Neural cell (in vitro differentiated cells): ENCODE measurements around the gene PM20D2.

ENCODE experiments used
- CTCF ChIP-seq: fragments of 450-650 bp; IDR thresholded peaks from 2 replicates; pipeline ENCODE4 v1.5.1; 2014; ENCODE audit warnings: antibody characterized with exemption, mild to moderate bottlenecking, moderate library complexity; ENCODE audit not compliant: poor library complexity, severe bottlenecking
- EP300 ChIP-seq: fragments of 450-650 bp; conservative IDR thresholded peaks from 2 replicates; pipeline ENCODE4 v1.6.1; 2014; ENCODE audit warnings: antibody characterized with exemption, mild to moderate bottlenecking, moderate library complexity; ENCODE audit not compliant: poor library complexity, severe bottlenecking
- EZH2 ChIP-seq: fragments of 200-600, 300-800 bp; shearing (Covaris generic), sonication (generic); IDR thresholded peaks from 2 replicates; pipeline ENCODE4 v1.6.1; 2014; ENCODE audit warnings: antibody characterized with exemption, low read length, borderline replicate concordance, mild to moderate bottlenecking; ENCODE audit not compliant: insufficient read depth, poor library complexity, severe bottlenecking
- RAD21 ChIP-seq: fragments of 450-650 bp; conservative IDR thresholded peaks from 2 replicates; pipeline ENCODE4 v1.6.1; 2014; ENCODE audit warnings: antibody characterized with exemption, mild to moderate bottlenecking, moderate library complexity
- REST ChIP-seq: IDR thresholded peaks from 2 replicates; pipeline ENCODE4 v1.6.1; 2012; ENCODE audit warnings: borderline replicate concordance
- TAF1 ChIP-seq: IDR thresholded peaks from 2 replicates; pipeline ENCODE4 v1.6.1; 2012; ENCODE audit warnings: low read depth

- TF ChIP-seq EP300: no peak
- no peak for TF ChIP-seq CTCF
- no peak for TF ChIP-seq RAD21
- TF ChIP-seq EZH2: no peak
- TF ChIP-seq TAF1: no peak
- no peak for TF ChIP-seq REST
Observed at GRCh38 chr6:89145091-89145955, 532 bp upstream of the PM20D2 start.
